Glutamatergic neuron (in vitro differentiated cells): ENCODE measurements around the gene CCDC182. TPM values are rescaled to one million over a fixed set of nuclear protein-coding genes. Genes with fewer than 3 reads are reported as not detected.

Experiments used
- DNase-seq: peaks from one replicate; pipeline ENCODE4 v3.0.0; 2022
- H3K27ac Mint-ChIP-seq: one replicate; pipeline ENCODE4 v1.8.0; 2020; ENCODE audit warnings: mild to moderate bottlenecking, mixed read lengths, inconsistent platforms; ENCODE audit not compliant: unreplicated experiment
- H3K27me3 Mint-ChIP-seq: one replicate; pipeline ENCODE4 v1.8.0; 2020; ENCODE audit warnings: mild to moderate bottlenecking, moderate library complexity, mixed read lengths, inconsistent platforms; ENCODE audit not compliant: unreplicated experiment
- H3K36me3 Mint-ChIP-seq: one replicate; pipeline ENCODE4 v1.8.0; 2020; ENCODE audit warnings: mild to moderate bottlenecking, mixed read lengths, inconsistent platforms; ENCODE audit not compliant: unreplicated experiment
- H3K4me1 Mint-ChIP-seq: one replicate; pipeline ENCODE4 v1.8.0; 2020; ENCODE audit warnings: mild to moderate bottlenecking, low read depth, mixed read lengths, inconsistent platforms; ENCODE audit not compliant: unreplicated experiment
- H3K4me3 Mint-ChIP-seq: one replicate; pipeline ENCODE4 v1.8.0; 2020; ENCODE audit warnings: mild to moderate bottlenecking, mixed read lengths, inconsistent platforms; ENCODE audit not compliant: unreplicated experiment
- H3K9me3 Mint-ChIP-seq: one replicate; pipeline ENCODE4 v1.8.0; 2020; ENCODE audit warnings: mild to moderate bottlenecking, moderate library complexity, mixed read lengths, inconsistent platforms; ENCODE audit not compliant: unreplicated experiment
- CTCF ChIP-seq: fragments of 200-600 bp; sonication (generic); IDR thresholded peaks from one replicate; pipeline ENCODE4 v1.5.0; 2021; ENCODE audit not compliant: partially characterized antibody, unreplicated experiment
- long read RNA-seq: library from polyadenylated mRNA; unstranded; transcript quantifications from one replicate; pipeline ENCODE4 v2.0.0, GENCODE V29; 2020; ENCODE audit not compliant: unreplicated experiment
- total RNA-seq: library from RNA; stranded (reverse); fragmentation: NEBNext Ultra II Directional; extraction: Animal tissue kit (Norgen Biotek cat#: 25700); gene quantifications from one replicate; pipeline ENCODE4 v1.2.1, GENCODE V29; 2021; ENCODE audit not compliant: unreplicated experiment

The CCDC182 gene
- not detected for total RNA-seq
- long read RNA-seq, result 0 reads

GRCh38 chr17:57745242-57745641, at the start of gene CCDC182:
TSS of gene CCDC182 (minus strand) at chr17:57745299. CDS start at chr17:57745272, 27 bp downstream.
- peaks cover 19% of the 10 kb centered on the region for H3K4me1 Mint-ChIP-seq
- DNase-seq, result no peak
- peaks cover 4% of the 10 kb centered on the region for H3K27me3 Mint-ChIP-seq
- no peak within 1 kb of the TSS for H3K4me3 Mint-ChIP-seq
- no peaks in the 10 kb centered on the region for H3K36me3 Mint-ChIP-seq
- H3K9me3 Mint-ChIP-seq, result peaks cover 5% of the 10 kb centered on the region
- no peak within 1 kb of the TSS for H3K27ac Mint-ChIP-seq
- no peak for TF ChIP-seq CTCF

- no peak for DNase-seq
- Mint-ChIP-seq H3K27me3 (no peaks in the 10 kb centered on the region), H3K4me3 (no peak overlapping the region), H3K4me1 (no peaks in the 10 kb centered on the region), H3K9me3 (peaks cover 3% of the 10 kb centered on the region), H3K27ac (no peak overlapping the region), H3K36me3 (no peaks in the 10 kb centered on the region)
- TF ChIP-seq CTCF, result no peak
These were observed 49.7 kb upstream of the CCDC182 start for GRCh38 chr17:57794841-57795240.

- no peak overlapping the region for H3K27ac Mint-ChIP-seq
- peaks cover 5% of the 10 kb centered on the region for H3K4me1 Mint-ChIP-seq
- H3K9me3 Mint-ChIP-seq, result peaks cover 3% of the 10 kb centered on the region
- TF ChIP-seq CTCF, result no peak
- no peak overlapping the region for H3K4me3 Mint-ChIP-seq
- H3K27me3 Mint-ChIP-seq, result no peaks in the 10 kb centered on the region
- DNase-seq, result no peak
- no peaks in the 10 kb centered on the region for H3K36me3 Mint-ChIP-seq
These were observed 43.6 kb upstream of the CCDC182 start for GRCh38 chr17:57788725-57789124.

- TF ChIP-seq CTCF, result no peak
- peaks cover 14% of the 10 kb centered on the region for H3K4me1 Mint-ChIP-seq
- H3K9me3 Mint-ChIP-seq, result no peaks in the 10 kb centered on the region
- no peaks in the 10 kb centered on the region for H3K27me3 Mint-ChIP-seq
- no peak for DNase-seq
- no peaks in the 10 kb centered on the region for H3K36me3 Mint-ChIP-seq
- no peak overlapping the region for H3K4me3 Mint-ChIP-seq
- H3K27ac Mint-ChIP-seq, result no peak overlapping the region
These were observed 39.9 kb upstream of the CCDC182 start for GRCh38 chr17:57785022-57785421.

GRCh38 chr17:57784226-57784895, 39.3 kb upstream of the CCDC182 start:
- H3K4me3 Mint-ChIP-seq, result no peak overlapping the region
- no peaks in the 10 kb centered on the region for H3K27me3 Mint-ChIP-seq
- H3K27ac Mint-ChIP-seq, result no peak overlapping the region
- TF ChIP-seq CTCF, result no peak
- H3K36me3 Mint-ChIP-seq, result no peaks in the 10 kb centered on the region
- DNase-seq, result no peak
- peaks cover 14% of the 10 kb centered on the region for H3K4me1 Mint-ChIP-seq
- no peaks in the 10 kb centered on the region for H3K9me3 Mint-ChIP-seq
